ENCODE results near the gene CTAGE1.

GRCh38 chr18:22403950-22404349, 13.8 kb downstream of the CTAGE1 start:
- no peak for TF ChIP-seq POLR2A (IDR thresholded peaks at IDR 0.05)
- TF ChIP-seq, protein P1, sequence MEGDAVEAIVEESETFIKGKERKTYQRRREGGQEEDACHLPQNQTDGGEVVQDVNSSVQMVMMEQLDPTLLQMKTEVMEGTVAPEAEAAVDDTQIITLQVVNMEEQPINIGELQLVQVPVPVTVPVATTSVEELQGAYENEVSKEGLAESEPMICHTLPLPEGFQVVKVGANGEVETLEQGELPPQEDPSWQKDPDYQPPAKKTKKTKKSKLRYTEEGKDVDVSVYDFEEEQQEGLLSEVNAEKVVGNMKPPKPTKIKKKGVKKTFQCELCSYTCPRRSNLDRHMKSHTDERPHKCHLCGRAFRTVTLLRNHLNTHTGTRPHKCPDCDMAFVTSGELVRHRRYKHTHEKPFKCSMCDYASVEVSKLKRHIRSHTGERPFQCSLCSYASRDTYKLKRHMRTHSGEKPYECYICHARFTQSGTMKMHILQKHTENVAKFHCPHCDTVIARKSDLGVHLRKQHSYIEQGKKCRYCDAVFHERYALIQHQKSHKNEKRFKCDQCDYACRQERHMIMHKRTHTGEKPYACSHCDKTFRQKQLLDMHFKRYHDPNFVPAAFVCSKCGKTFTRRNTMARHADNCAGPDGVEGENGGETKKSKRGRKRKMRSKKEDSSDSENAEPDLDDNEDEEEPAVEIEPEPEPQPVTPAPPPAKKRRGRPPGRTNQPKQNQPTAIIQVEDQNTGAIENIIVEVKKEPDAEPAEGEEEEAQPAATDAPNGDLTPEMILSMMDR (IDR thresholded peaks at IDR 0.05): no peak
